Inflammatory macrophage (primary cell): ENCODE measurements around the gene MYO5B.

Experiments used
- DNase-seq, 2 donors: peaks; one replicate each; pipeline ENCODE4 v3.0.0-alpha.2; 2020 to 2022

MYO5B gene

GRCh38 chr18:49876536-49876935 lies 318.4 kb downstream of the MYO5B start:
- DNase-seq = no peak

- DNase-seq = no peak
Measured at GRCh38 chr18:49875783-49876182, 319.2 kb downstream of the MYO5B start.

GRCh38 chr18:49875155-49875554 lies 319.8 kb downstream of the MYO5B start:
- DNase-seq = no peak

- DNase-seq = no peak
Measured at GRCh38 chr18:49874238-49874637, 320.7 kb downstream of the MYO5B start.

- DNase-seq = no peak
Measured at GRCh38 chr18:49869354-49869753, 325.6 kb downstream of the MYO5B start.

- no peak for DNase-seq
Measured at GRCh38 chr18:49866680-49867079, 328.3 kb downstream of the MYO5B start.

GRCh38 chr18:49865401-49865800 lies 329.5 kb downstream of the MYO5B start:
- DNase-seq = no peak

GRCh38 chr18:49863769-49864621 lies 331.0 kb downstream of the MYO5B start:
- DNase-seq = no peak

- DNase-seq = no peak
Measured at GRCh38 chr18:49862656-49863385, 332.1 kb downstream of the MYO5B start.

GRCh38 chr18:49861659-49862058 lies 333.3 kb downstream of the MYO5B start:
- no peak for DNase-seq

GRCh38 chr18:49859725-49860124 lies 335.2 kb downstream of the MYO5B start:
- DNase-seq = no peak

- no peak for DNase-seq
Measured at GRCh38 chr18:49859021-49859359, 336.0 kb downstream of the MYO5B start.

GRCh38 chr18:49858309-49859020 lies 336.5 kb downstream of the MYO5B start:
- DNase-seq = peak; percentile 63 to 72

- DNase-seq = no peak
Measured at GRCh38 chr18:49857708-49858107, 337.2 kb downstream of the MYO5B start.

GRCh38 chr18:49856496-49856895 lies 338.5 kb downstream of the MYO5B start:
- DNase-seq = no peak

- DNase-seq = no peak
Measured at GRCh38 chr18:49855711-49856415, 339.1 kb downstream of the MYO5B start.

GRCh38 chr18:49854681-49855080 lies 340.3 kb downstream of the MYO5B start:
- no peak for DNase-seq

GRCh38 chr18:49853436-49853835 lies 341.5 kb downstream of the MYO5B start:
- no peak for DNase-seq

GRCh38 chr18:49853011-49853410 lies 341.9 kb downstream of the MYO5B start:
- no peak for DNase-seq

GRCh38 chr18:49851624-49852023 lies 343.3 kb downstream of the MYO5B start:
- no peak for DNase-seq

GRCh38 chr18:49850636-49851035 lies 344.3 kb downstream of the MYO5B start:
- no peak for DNase-seq

GRCh38 chr18:49849331-49850217 lies 345.4 kb downstream of the MYO5B start:
- DNase-seq = no peak
